Motor neuron (in vitro differentiated cells): Measurements from ENCODE around the gene GOLGA6L1. TPM values are rescaled to one million over a fixed set of nuclear protein-coding genes. Genes with fewer than 3 reads are reported as not detected.

Experiments
- ATAC-seq, 8 experiments: fragments of 200-7000 bp; cut with Tn5 transposase; replicated peaks in 6 of 8; 2 replicates each; pipeline ENCODE4 v1.8.0; 2021; ENCODE audit warnings: mild to moderate bottlenecking in 8 of 8, moderate library complexity in 8 of 8
- H3K27ac ChIP-seq, 2 donors: fragments of 250-450 bp; sonication (Bioruptor Pico); 2 replicates each; pipeline ENCODE4 v1.9.0; 2021; ENCODE audit warnings: antibody characterized with exemption in 2 of 2, mild to moderate bottlenecking in 2 of 2, moderate library complexity in 1 of 2
- H3K4me1 ChIP-seq, 2 donors: fragments of 250-450 bp; sonication (Bioruptor Pico); replicated peaks in 1 of 2; 2 replicates each; pipeline ENCODE4 v1.6.1; 2021; ENCODE audit warnings: antibody characterized with exemption in 2 of 2, mild to moderate bottlenecking in 2 of 2, moderate library complexity in 1 of 2
- H3K4me3 ChIP-seq, 5 donors: fragments of 250-450 bp; sonication (Bioruptor Pico); 2 replicates each; pipeline ENCODE4 v1.9.0; 2021; ENCODE audit warnings: antibody characterized with exemption in 5 of 5, mild to moderate bottlenecking in 5 of 5, moderate library complexity in 4 of 5
- WGBS, 10 experiments: fragments of 450-650 bp; shearing (Covaris generic); methylation state at CpG; one replicate each; pipeline ENCODE4 v1.0.0; 2022; 5-methylcytosine and 5-hydroxymethylcytosine counted together
- in situ Hi-C, 9 experiments: fragments of 400-800 bp; cut with MboI; loops; one replicate each; pipeline ENCODE4 v1.15.0; 2021; ENCODE audit warnings: low sequenced_read_pairs in 9 of 9, low pct_unique_long_range_greater_than_20kb in 2 of 9; ENCODE audit not compliant: unreplicated experiment in 9 of 9
- total RNA-seq, 8 experiments: library from RNA; unstranded; fragments of 300-600 nt; gene quantifications; 2 replicates each; pipeline versions ENCODE4 v1.2.3 to v1.2.4, GENCODE V29; 2022

GOLGA6L1 gene
- total RNA-seq, 8 experiments from 2014 or later, result 0.42 to 3.8 (median 0.66) TPM; not detected in 3

DNA sequence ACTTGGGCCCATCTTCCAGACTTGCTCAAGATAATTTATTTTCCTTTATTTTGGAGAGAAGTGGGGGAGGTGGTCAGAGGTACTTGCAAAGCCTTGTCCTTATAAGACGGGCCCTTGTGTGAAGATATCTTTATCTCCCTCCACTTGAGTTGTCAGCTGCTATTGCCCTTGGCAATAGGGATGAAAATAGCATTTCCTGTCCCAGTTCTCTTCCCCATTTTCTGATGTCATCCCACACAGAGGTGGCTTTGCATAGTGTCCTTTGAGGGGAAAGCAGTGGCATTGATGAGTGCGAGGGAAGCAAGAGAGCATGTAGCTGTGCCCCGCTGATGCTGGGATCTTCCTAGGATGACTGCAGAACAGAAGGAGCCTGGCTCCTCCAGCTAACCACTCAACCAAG is 55.4 kb downstream of the GOLGA6L1 start:
- H3K4me3 ChIP-seq, result no peak overlapping the region
- 0 to 100% (median 76%) methylated on average over 1 to 3 of the region's 3 CpGs; no CpG with 5 or more reads in 5 of the 10 experiments for WGBS, 10 experiments
- H3K27ac ChIP-seq, result no peak overlapping the region
- in situ Hi-C loops, result no loop called here
- H3K4me1 ChIP-seq, result no peaks in the 10 kb centered on the region
- ATAC-seq, result no peak

DNA sequence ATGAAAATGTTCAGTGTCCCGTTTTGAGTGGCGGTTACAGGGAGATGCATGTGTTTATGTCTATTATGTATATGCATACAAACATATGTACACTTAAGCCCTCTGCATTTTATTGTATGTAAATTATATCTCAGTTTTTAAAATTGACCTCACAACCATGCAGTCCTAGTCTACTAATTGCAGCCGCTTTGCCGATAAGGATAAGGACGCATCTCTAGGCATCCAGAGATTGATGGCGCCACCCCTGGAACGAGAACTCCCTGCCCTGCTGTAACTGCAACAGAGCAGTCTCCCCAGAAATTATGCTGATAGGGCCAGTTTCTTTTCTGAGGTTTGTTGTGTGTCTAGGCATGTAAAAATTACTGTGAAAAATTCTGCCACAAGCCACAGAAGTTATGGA is 56.9 kb downstream of the GOLGA6L1 start:
- in situ Hi-C loops, result no loop called here
- Histone ChIP-seq H3K4me3 (no peak overlapping the region), H3K27ac (no peak overlapping the region), H3K4me1 (no peaks in the 10 kb centered on the region)
- 37 to 97% (median 82%) methylated on average over 2 to 7 of the region's 7 CpGs for WGBS, 10 experiments
- ATAC-seq, result peak in 1 of 8 experiments; percentile 55

Other genes starting within 250 kb of the GOLGA6L1 start
- gene CYFIP1, start 156.5 kb downstream of the GOLGA6L1 start, total RNA-seq, result 10 to 100 TPM; 13.2 to 76.1 (median 31.8) TPM
- gene TUBGCP5, start 97.3 kb downstream of the GOLGA6L1 start, total RNA-seq, result 10 to 100 TPM; 14.6 to 27.9 (median 20.9) TPM
- gene GOLGA6L26, start 197.4 kb upstream of the GOLGA6L1 start, total RNA-seq, result under 1 TPM in 2 of 8 experiments, not detected in 6; 0.21 to 0.63 TPM
- gene GOLGA8S, start 217.9 kb upstream of the GOLGA6L1 start, total RNA-seq, result under 1 TPM in 6 of 8 experiments, not detected in 2; under 0.01 to 0.19 (median 0.10) TPM